Stimulated activated CD8-positive, alpha-beta memory T cell treated with anti-CD3 and anti-CD28 coated beads, Interleukin-15, amount 100 ng/mL, for 24 hours (primary cell): ENCODE measurements around the gene SDR39U1.

Experiments used
- DNase-seq: peaks from one replicate; pipeline ENCODE4 v3.0.0-alpha.2; 2020; ENCODE audit warnings: low read depth

Gene SDR39U1

GRCh38 chr14:24409192-24409591 lies 33.4 kb downstream of the SDR39U1 start:
- DNase-seq: no peak

GRCh38 chr14:24408764-24409163 lies 33.8 kb downstream of the SDR39U1 start:
- DNase-seq: no peak

- DNase-seq: no peak
Measured at GRCh38 chr14:24407608-24408325, 34.8 kb downstream of the SDR39U1 start.

GRCh38 chr14:24406416-24406815 lies 36.2 kb downstream of the SDR39U1 start:
- no peak for DNase-seq

GRCh38 chr14:24404814-24405213 lies 37.8 kb downstream of the SDR39U1 start:
- no peak for DNase-seq

- no peak for DNase-seq
Measured at GRCh38 chr14:24403294-24403998, 39.1 kb downstream of the SDR39U1 start.

GRCh38 chr14:24401810-24402702 lies 40.5 kb downstream of the SDR39U1 start:
- DNase-seq: no peak

GRCh38 chr14:24399999-24400718 lies 42.4 kb downstream of the SDR39U1 start:
- no peak for DNase-seq

GRCh38 chr14:24399447-24399822 lies 43.1 kb downstream of the SDR39U1 start:
- DNase-seq: no peak

GRCh38 chr14:24398653-24399446 lies 43.7 kb downstream of the SDR39U1 start, which contains the start of gene NYNRIN:
NYNRIN (plus strand) TSS chr14:24399003; CDS start chr14:24399247, 244 bp downstream.
- no peak for DNase-seq

GRCh38 chr14:24398293-24398652 lies 44.3 kb downstream of the SDR39U1 start:
- DNase-seq: no peak

GRCh38 chr14:24397639-24398292 lies 44.8 kb downstream of the SDR39U1 start:
- no peak for DNase-seq

- no peak for DNase-seq
Measured at GRCh38 chr14:24395609-24396582, 46.7 kb downstream of the SDR39U1 start.

- DNase-seq: no peak
Measured at GRCh38 chr14:24394275-24394674, 48.3 kb downstream of the SDR39U1 start.

GRCh38 chr14:24392325-24393091 lies 50.1 kb downstream of the SDR39U1 start:
- DNase-seq: no peak

- no peak for DNase-seq
Measured at GRCh38 chr14:24390701-24391468, 51.7 kb downstream of the SDR39U1 start.
